Mucosa of stomach (tissue), 1 donor: Measurements from ENCODE around the gene MACF1.

Source experiments
- H3K27me3 ChIP-seq: one replicate; pipeline ENCODE4 v1.7.0; 2013; ENCODE audit warnings: mild to moderate bottlenecking, low read length; ENCODE audit not compliant: control insufficient read depth, insufficient read depth
- H3K36me3 ChIP-seq: one replicate; pipeline ENCODE4 v1.7.0; 2013; ENCODE audit warnings: low read length; ENCODE audit not compliant: control insufficient read depth, insufficient read depth
- H3K4me1 ChIP-seq: one replicate; pipeline ENCODE4 v1.7.0; 2013; ENCODE audit warnings: mild to moderate bottlenecking, low read length; ENCODE audit not compliant: control insufficient read depth, insufficient read depth
- H3K4me3 ChIP-seq: one replicate; pipeline ENCODE4 v1.7.0; 2013; ENCODE audit warnings: low read length
- H3K9ac ChIP-seq: one replicate; pipeline ENCODE4 v1.7.0; 2013; ENCODE audit warnings: mild to moderate bottlenecking, low read length, moderate library complexity
- H3K9me3 ChIP-seq: one replicate; pipeline ENCODE4 v1.7.0; 2013; ENCODE audit warnings: mild to moderate bottlenecking, low read length, moderate library complexity; ENCODE audit not compliant: control insufficient read depth
- donor health status: Pancreatic carcinoma.

MACF1 gene

DNA sequence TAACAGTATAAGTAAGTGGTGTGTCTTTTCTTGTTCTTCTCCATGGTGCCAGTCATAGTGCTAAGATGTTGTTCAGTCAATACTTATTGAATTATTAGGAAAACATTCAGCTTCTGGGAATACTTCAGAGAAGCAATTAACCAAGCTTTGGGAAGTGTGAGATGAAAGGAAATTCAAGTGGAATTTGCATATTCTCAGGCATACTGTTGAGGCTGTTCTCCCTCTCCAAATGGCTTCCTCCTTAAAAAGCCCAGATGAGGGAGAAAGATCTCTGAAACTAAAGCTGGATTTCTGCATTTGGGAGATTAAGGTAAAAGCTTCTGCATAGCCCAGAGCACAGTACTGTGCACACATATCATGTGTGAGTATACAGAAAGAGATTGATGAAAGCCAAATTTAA is 73.4 kb downstream of the MACF1 start:
- no peak overlapping the region for H3K4me3 ChIP-seq
- no peak overlapping the region for H3K9ac ChIP-seq
- no peaks in the 10 kb centered on the region for H3K9me3 ChIP-seq
- no peaks in the 10 kb centered on the region for H3K36me3 ChIP-seq
- H3K4me1 ChIP-seq: no peaks in the 10 kb centered on the region
- no peaks in the 10 kb centered on the region for H3K27me3 ChIP-seq

DNA sequence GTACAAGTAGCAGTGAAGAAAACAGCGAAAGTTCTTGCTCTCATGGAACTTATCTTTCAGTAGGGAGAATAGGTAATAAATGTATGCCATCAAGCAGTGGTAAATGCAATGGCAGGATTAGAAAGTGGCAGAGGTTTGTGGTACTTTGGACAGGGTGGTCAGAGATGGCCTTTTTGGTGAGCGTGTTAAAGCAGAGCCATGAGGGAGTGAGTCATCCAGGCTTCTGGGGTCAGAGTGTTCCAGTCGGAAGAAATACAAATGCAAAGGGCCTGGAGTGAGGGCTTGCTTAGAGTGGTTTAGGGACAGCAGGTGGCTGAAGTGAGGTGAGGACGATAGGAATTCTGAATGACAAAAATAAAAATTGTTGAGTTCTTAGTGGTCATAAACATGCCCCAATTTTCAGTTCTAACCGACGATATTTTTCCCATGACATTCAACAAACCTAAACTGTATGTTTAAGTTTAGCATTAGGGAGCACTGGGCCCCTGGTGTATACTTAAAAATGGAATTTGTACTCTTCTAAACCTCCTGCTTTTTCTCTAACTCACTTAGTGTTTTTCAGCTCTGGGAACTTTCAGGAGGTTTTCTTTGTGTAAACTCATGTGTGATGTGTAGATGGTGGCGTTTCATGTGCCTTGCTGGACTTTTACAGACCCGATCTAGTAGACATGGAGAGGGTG is 78.2 kb downstream of the MACF1 start:
- Histone ChIP-seq H3K4me3 (no peak overlapping the region), H3K27me3 (no peaks in the 10 kb centered on the region), H3K36me3 (peaks cover 10% of the 10 kb centered on the region), H3K9ac (no peak overlapping the region), H3K4me1 (no peaks in the 10 kb centered on the region), H3K9me3 (no peaks in the 10 kb centered on the region)

DNA sequence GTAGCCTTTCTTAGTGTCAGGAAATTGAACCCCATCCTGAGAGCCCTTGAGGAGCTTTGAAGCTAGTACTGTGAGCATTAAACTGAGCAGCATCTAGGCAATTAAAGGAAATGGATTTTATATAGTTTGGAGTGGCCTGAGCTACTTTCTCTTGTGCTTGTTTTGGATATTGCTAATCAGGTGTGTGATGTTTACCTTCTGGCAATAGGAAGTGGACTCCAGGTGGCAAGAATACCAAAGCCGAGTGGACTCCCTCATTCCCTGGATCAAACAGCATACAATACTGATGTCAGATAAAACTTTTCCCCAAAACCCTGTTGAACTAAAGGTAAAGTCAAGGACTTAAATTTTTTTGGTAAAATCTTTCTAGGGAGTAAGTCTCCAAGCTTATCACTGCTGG is 79.4 kb downstream of the MACF1 start:
- Histone ChIP-seq H3K4me3 (no peak overlapping the region), H3K4me1 (no peaks in the 10 kb centered on the region), H3K36me3 (peaks cover 10% of the 10 kb centered on the region), H3K27me3 (no peaks in the 10 kb centered on the region), H3K9me3 (no peaks in the 10 kb centered on the region), H3K9ac (no peak overlapping the region)

DNA sequence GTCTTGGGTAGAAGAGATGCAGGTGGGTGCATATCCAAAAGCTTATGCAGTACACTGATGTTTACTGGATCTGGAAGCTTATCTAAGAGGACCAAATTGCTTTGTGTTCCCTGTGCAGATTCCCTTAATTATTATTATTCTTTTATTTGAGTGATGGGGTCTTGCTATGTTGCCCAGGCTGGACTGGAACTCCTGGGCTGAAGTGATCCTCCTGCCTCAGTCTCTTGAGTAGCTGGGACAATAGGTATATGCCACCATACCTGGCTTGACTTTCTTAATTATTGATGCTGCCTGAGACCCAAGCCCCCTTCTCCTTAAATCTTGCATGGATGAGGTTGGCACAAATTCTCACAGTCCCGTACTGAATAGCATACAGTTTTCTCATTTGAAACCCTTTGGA is 83.0 kb downstream of the MACF1 start:
- Histone ChIP-seq H3K4me3 (no peak overlapping the region), H3K27me3 (no peaks in the 10 kb centered on the region), H3K9me3 (no peaks in the 10 kb centered on the region), H3K4me1 (no peaks in the 10 kb centered on the region), H3K36me3 (peaks cover 10% of the 10 kb centered on the region), H3K9ac (no peak overlapping the region)

DNA sequence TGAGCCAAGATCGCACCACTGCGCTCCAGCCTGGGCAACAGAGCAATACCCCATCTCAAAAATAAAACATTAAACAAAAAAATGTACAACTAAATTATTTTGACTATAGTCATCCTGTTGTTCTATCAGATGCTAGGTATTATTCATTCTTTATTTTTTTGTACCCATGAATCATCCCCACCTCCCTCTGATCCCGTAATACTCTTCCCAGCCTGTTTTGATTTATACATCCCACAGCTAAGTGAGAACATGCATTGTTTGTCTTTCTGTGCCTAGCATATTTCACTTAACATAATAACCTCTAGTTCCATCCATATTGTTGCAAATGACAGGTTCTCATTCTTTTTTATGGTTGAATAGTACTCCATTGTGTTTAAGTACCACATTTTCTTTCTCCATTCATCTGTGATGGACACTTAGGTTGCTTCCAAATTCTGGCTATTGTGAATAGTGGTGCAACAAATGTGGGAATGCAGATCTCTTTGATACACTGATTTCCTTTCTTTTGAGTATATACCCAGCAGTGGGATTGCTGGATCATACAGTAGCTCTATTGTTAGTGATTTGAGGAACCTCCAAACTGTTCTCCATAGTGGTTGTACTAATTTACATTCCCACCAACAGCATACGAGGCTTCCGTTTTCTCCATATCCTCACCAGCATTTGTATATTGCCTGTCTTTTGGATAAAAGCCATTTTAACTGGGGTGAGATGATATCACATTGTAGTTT is 84.4 kb downstream of the MACF1 start:
- Histone ChIP-seq H3K4me1 (no peaks in the 10 kb centered on the region), H3K9me3 (no peaks in the 10 kb centered on the region), H3K4me3 (no peak overlapping the region), H3K36me3 (peaks cover 5% of the 10 kb centered on the region), H3K9ac (no peak overlapping the region), H3K27me3 (no peaks in the 10 kb centered on the region)

DNA sequence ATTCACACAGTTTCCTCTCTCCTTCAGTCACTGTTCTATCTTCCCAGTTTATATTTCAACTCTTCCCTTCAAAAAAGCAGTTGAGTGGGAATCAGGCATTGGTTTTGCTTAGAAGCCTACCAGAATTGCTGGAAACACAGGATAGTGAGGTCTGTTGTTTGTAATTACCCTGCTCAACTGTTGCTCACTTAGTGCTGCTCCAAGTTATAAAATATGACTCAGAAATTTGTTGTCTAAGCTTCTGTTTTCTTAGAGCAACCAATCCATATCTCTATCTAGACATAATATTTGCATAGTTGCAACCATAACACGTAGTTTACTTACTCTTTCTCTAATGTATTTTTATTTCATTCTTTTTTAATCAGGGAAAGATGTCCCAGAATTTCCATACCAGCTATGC is 87.9 kb downstream of the MACF1 start:
- Histone ChIP-seq H3K27me3 (no peaks in the 10 kb centered on the region), H3K36me3 (peaks cover 5% of the 10 kb centered on the region), H3K9ac (no peak overlapping the region), H3K4me3 (no peak overlapping the region), H3K9me3 (no peaks in the 10 kb centered on the region), H3K4me1 (no peaks in the 10 kb centered on the region)

DNA sequence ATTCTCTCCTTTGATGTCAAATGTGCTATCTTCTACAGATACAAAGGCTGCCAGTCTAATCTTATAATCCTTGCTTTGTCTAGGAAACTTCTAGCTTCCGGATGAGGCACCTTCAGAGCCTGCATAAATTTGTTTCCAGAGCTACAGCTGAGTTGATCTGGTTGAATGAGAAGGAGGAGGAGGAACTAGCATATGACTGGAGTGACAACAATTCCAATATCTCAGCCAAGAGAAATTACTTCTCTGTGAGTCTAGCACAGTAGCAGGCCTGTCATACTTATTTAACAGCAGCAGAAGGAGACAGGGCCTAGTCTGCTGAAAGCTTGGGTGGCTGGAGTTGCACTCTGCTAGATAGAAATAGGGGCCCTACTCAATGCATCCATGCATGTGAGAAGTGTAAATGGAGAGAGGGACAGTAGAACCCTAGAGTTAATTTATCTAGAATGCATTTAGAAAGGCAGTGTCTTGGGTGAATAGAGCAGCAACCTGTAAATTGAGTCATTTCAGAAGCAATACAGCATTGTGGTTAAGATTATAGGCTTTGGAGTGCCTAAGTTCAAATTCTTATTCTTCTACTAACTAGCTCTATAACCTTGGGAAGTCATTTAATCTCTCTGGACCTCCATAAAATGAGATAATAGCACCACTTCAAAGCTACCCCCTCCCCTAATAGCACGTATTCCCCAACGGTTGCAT is 89.0 kb downstream of the MACF1 start:
- H3K9ac ChIP-seq: no peak overlapping the region
- H3K4me1 ChIP-seq: no peaks in the 10 kb centered on the region
- no peak overlapping the region for H3K4me3 ChIP-seq
- H3K36me3 ChIP-seq: peaks cover 5% of the 10 kb centered on the region
- no peaks in the 10 kb centered on the region for H3K27me3 ChIP-seq
- no peaks in the 10 kb centered on the region for H3K9me3 ChIP-seq

DNA sequence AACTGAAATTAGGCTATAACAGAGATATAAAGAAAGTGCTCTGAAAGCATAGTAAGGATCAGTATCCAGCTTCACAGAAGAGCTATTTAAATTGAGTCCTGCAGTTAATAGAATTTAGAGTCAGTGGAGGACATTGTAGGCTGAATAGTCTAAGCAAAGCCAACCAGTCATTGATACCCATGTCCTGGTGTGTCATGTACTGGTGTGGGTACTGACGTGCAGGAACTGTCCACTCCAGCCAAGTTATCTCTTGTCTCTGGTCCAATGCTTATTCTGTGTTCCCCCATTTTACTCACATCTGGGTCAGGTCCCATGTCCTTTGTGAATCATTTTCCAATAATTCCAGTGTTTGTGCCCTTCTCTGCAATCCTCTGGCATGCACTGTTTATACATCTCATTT is 90.0 kb downstream of the MACF1 start:
- peaks cover 5% of the 10 kb centered on the region for H3K36me3 ChIP-seq
- H3K9me3 ChIP-seq: no peaks in the 10 kb centered on the region
- H3K27me3 ChIP-seq: no peaks in the 10 kb centered on the region
- no peak overlapping the region for H3K9ac ChIP-seq
- no peaks in the 10 kb centered on the region for H3K4me1 ChIP-seq
- H3K4me3 ChIP-seq: no peak overlapping the region

DNA sequence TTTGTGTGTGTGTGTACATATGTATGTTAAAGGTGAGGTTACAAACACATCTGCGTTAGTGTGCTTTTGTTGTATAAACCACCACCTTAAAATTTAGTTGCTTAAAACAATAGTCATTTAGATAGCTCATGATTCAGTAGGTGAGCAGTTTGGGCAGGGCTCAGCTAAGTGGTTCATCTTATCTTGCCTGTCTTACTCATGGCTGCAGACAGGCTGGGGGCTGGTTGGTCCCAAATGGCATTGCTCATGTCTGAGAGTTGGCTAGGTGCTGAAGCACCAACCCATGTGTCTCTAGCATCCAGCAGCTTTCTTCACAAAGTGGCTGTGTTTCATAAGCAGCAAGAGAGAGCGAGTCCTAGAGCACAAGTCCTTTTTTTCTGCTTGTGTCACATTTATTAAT is 91.4 kb downstream of the MACF1 start:
- Histone ChIP-seq H3K9me3 (no peaks in the 10 kb centered on the region), H3K27me3 (no peaks in the 10 kb centered on the region), H3K9ac (no peak overlapping the region), H3K4me1 (no peaks in the 10 kb centered on the region), H3K4me3 (no peak overlapping the region), H3K36me3 (peaks cover 5% of the 10 kb centered on the region)

DNA sequence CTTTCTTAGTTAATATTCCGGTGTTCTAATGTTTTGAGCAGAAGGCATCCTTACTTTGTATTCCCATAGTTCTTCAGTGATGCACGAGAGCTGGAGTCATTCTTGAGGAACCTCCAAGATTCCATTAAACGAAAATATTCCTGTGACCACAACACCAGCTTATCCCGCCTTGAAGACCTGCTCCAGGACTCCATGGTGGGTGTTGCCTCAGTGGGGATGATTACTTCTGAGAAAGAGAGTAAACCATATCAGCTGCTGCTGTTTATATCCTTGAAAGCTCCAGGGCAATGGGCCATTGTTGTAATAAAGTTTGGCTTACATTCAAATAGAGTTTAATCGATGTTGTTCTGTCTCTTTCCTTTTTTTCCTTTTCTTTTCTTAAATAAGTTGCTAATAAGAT is 93.1 kb downstream of the MACF1 start:
- Histone ChIP-seq H3K4me3 (no peak overlapping the region), H3K4me1 (no peaks in the 10 kb centered on the region), H3K9me3 (no peaks in the 10 kb centered on the region), H3K27me3 (no peaks in the 10 kb centered on the region), H3K36me3 (peaks cover 5% of the 10 kb centered on the region), H3K9ac (no peak overlapping the region)

DNA sequence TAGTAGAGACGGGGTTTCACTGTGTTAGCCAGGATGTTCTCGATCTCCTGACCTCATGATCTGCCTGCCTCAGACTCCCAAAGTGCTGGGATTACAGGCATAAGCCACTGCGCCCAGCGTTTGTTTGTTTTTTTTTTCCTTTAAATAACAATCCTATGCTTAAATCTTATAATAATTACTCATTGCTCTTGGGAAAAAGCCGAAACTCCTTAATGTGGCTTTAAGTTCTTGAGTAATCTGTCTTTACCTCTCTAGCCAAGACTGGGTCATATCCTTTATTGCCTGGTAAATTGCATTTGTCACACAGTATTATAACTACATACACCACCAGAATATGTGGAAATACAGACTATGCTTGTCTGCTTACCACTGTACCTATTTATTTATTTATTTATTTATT is 97.1 kb downstream of the MACF1 start:
- no peak overlapping the region for H3K9ac ChIP-seq
- no peaks in the 10 kb centered on the region for H3K27me3 ChIP-seq
- H3K36me3 ChIP-seq: no peaks in the 10 kb centered on the region
- no peak overlapping the region for H3K4me3 ChIP-seq
- H3K4me1 ChIP-seq: no peaks in the 10 kb centered on the region
- no peaks in the 10 kb centered on the region for H3K9me3 ChIP-seq

DNA sequence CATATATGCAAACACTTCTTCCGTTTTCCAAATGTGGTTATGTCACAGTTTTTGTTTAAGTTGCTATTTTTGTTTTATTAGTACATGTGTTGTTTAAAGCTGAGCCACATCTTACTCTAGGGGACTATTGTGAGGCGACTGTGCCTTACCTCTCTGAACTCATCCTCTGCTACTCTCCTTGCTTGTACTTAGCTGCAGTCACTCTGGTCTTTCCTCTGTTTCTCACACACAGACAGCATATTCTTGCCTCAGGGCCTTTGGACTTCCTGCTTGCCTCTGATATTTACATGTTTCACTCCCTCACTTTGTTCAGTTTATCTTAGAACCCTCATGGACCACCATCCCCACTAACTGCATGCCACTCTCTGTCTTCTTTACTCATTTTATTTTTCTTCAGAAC is 101.1 kb downstream of the MACF1 start:
- Histone ChIP-seq H3K27me3 (no peaks in the 10 kb centered on the region), H3K36me3 (no peaks in the 10 kb centered on the region), H3K4me3 (no peak overlapping the region), H3K9ac (no peak overlapping the region), H3K9me3 (no peaks in the 10 kb centered on the region), H3K4me1 (no peaks in the 10 kb centered on the region)
